ENCODE results near the gene CGRRF1. TPM values are rescaled to one million over a fixed set of nuclear protein-coding genes. Genes with fewer than 3 reads are reported as not detected.
A peak's percentile ranks its signal among the peaks of the same experiment; 100 is the strongest.

CGRRF1 gene
- total and polyA plus RNA-seq, 9 of the 15 experiments (the other 6 are each of a cell fraction or from before 2014, with no cell fraction given), result 2.8 to 15.8 (median 4.6) TPM

GRCh38 chr14:54474232-54474793, 35.4 kb upstream of the CGRRF1 start (continued):
- TF ChIP-seq LARP7 (IDR thresholded peaks at IDR 0.05), result no peak

- FAIRE-seq, result no peak
Observed at GRCh38 chr14:54475187-54475899, 34.4 kb upstream of the CGRRF1 start.

More at GRCh38 chr14:54475187-54475899, 34.4 kb upstream of the CGRRF1 start:
- H3K27ac ChIP-seq (ENCODE audit: extremely low read depth, low read depth, low read length), result no peak overlapping the region
- CTCF ChIA-PET (ENCODE audit: low intra/inter-chr PET ratio), result no interaction called here
- H3K79me2 ChIP-seq (ENCODE audit: control insufficient read depth, insufficient read depth, low read length), result no peaks in the 10 kb centered on the region
- BruUV-seq (replicated peaks), result no TSS peak
- no peaks in the 10 kb centered on the region for H3K4me1 ChIP-seq (replicated peaks in 1 of 2; ENCODE audit: control insufficient read depth in 2 of 2, insufficient read depth in 2 of 2, low read length in 2 of 2)
- no peaks in the 10 kb centered on the region for H3K9me3 ChIP-seq (replicated peaks; ENCODE audit: control insufficient read depth, insufficient read depth, low read depth, low read length)
- no peaks in the 10 kb centered on the region for H3K27me3 ChIP-seq (ENCODE audit: control insufficient read depth in 2 of 2, insufficient read depth in 2 of 2, low read length in 2 of 2)
- WGBS (ENCODE audit: insufficient coverage, low coverage, missing lambda C conversion rate), result 73% methylated on average over 4 of the region's 4 CpGs
- no peak overlapping the region for H3K4me3 ChIP-seq
- no peak for ATAC-seq
- H3K9me1 ChIP-seq (ENCODE audit: control insufficient read depth, insufficient read depth, low read length), result no peaks in the 10 kb centered on the region
- no peak for TF ChIP-seq PREB (CRISPR knock-in tag; IDR thresholded peaks at IDR 0.05)
- no peak for TF ChIP-seq RBBP5 (IDR thresholded peaks at IDR 0.05; ENCODE audit: borderline replicate concordance, insufficient read depth, low read length, poor library complexity, severe bottlenecking)
- no peak for TF ChIP-seq PYGO2 (tag; IDR thresholded peaks at IDR 0.05)
- TF ChIP-seq MAFG (tag; conservative IDR thresholded peaks at IDR 0.05), result peak; percentile 43; the same call in 1 of the 2 replicates
- TF ChIP-seq RFX1 (IDR thresholded peaks at IDR 0.05), result peak; percentile 80
- peak; percentile 65 for TF ChIP-seq ZNF316 (IDR thresholded peaks at IDR 0.05)
- peak; percentile 41 for TF ChIP-seq C11orf30 (IDR thresholded peaks at IDR 0.05; ENCODE audit: low read depth)
- no peak for TF ChIP-seq U2AF2 (optimal IDR thresholded peaks at IDR 0.05; ENCODE audit: low read depth, low read length)
- no peak overlapping the region for H2AFZ ChIP-seq (ENCODE audit: low read depth, low read length)
- POLR2A ChIA-PET, result interaction anchor here (1.3 kb wide), 1 partner anchor 10 kb away, joined by 5 read pairs; no protein-coding TSS in a partner anchor
- DNase-seq (ENCODE audit: extremely low read depth in 1 of 4, low spot score in 3 of 4), result no peak
- H3K36me3 ChIP-seq (ENCODE audit: control insufficient read depth, insufficient read depth, low read length), result peaks cover 29% of the 10 kb centered on the region; the same call in 1 of the 3 replicates
- in situ Hi-C loops (cut with MboI) (no loop called here), intact Hi-C loops (cut with micrococcal nuclease) (no loop called here)
- no peak overlapping the region for H3K4me2 ChIP-seq (ENCODE audit: insufficient read depth, low read length)
- no peaks in the 10 kb centered on the region for H4K20me1 ChIP-seq (replicated peaks; ENCODE audit: control insufficient read depth, insufficient read depth, low read length)
- H3K9ac ChIP-seq (ENCODE audit: insufficient read depth in 1 of 2, low read depth in 2 of 2, low read length in 2 of 2), result no peak overlapping the region

Measured in K562 (cell line).